SU-DHL-6 (cell line): ENCODE data around the gene TMPRSS5.

Experiments
- CTCF ChIP-seq: fragments of 200-600 bp; sonication (generic); IDR thresholded peaks from one replicate; pipeline ENCODE4 v1.5.1; 2017; ENCODE audit warnings: antibody characterized with exemption, mild to moderate bottlenecking, low read length, moderate library complexity; ENCODE audit not compliant: insufficient read depth, poor library complexity, severe bottlenecking
- EZH2phosphoT487 ChIP-seq: fragments of 200-600 bp; sonication (generic), shearing (Covaris generic); conservative IDR thresholded peaks from 2 replicates; pipeline ENCODE4 v1.6.1; 2018; ENCODE audit warnings: mild to moderate bottlenecking, antibody characterized with exemption, low read length, moderate library complexity, mixed read lengths

- no peak for TF ChIP-seq CTCF
- no peak for TF ChIP-seq EZH2phosphoT487
Measured at GRCh38 chr11:113697756-113698407, 8.2 kb downstream of the TMPRSS5 start.
